NCI-H2227 (cell line): ENCODE data around the gene MED12L.
A peak's percentile ranks its signal among the peaks of the same experiment; 100 is the strongest.

Experiments used
- DNase-seq: peaks from one replicate; lab custom pipeline; 2025; ENCODE audit not compliant: unreplicated experiment; lab: John Stamatoyannopoulos, UW

MED12L gene

GRCh38 chr3:151452368-151452767, 366.9 kb downstream of the MED12L start:
- no peak for DNase-seq

DNA sequence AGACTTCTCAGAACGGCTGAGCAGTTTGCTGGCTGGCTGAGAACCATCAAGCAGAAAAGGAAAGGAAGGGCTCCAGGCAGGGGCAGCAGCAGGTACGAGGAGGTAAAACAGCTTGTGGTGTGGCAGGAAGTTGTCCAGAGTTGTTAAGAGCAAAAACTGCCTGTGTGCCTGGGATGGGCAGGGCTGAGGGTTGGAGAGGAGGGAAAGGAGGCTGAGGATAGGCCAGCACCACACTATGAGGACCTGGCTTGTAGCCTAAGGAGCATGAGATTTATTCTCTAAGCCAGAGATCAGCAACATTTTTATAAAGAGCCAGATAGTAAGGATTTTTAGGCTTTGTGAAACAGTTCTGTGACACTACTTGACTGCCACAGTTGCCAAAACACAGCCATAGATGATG, 367.4 kb downstream of the MED12L start:
- no peak for DNase-seq

GRCh38 chr3:151456065-151456464, 370.6 kb downstream of the MED12L start:
- DNase-seq: no peak

DNA sequence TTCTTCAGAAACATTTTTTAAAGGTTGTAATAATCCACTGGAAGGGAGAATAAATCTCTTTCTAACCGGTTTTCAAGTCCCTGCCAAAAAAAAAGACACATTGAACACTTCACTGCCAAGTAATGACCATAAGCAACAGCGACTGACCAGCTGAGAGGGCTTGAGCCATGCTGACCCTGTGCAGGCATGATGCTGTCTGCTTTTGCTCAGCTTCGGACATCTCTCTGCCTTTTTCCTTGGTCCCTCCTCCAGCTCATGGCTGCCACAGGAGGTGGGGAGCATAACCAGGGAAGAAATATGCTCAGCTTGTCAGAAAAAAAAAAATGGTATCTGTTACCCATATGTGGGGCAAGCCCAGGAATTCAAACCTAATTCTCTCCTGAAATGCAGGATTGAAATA, 373.9 kb downstream of the MED12L start:
- DNase-seq: no peak

DNA sequence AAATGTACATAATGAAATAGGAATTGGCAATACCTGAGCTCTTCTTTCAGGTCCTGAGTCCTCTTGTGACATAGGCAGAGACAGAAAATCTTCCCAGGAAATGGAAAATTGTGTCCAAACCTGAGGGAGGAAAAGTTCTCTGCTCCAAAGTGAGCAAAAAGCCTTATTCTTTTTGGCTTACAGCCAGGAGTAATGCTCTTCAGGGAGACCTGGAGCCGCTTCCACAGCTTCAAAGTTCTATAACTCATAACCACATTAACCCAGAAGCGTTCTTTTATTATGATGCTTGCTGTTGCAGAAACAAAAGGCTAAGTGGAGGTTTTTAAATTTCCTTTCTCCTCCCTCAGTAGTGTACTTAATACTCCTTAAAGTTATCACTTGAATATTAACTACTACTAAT, 374.8 kb downstream of the MED12L start:
- no peak for DNase-seq

GRCh38 chr3:151460774-151461450, 375.4 kb downstream of the MED12L start, which contains the start of gene IGSF10:
Gene IGSF10 (minus strand): TSS chr3:151461061. CDS start chr3:151458709, 2,352 bp downstream.
- peak; percentile 3 for DNase-seq

- DNase-seq: no peak
These were observed 376.9 kb downstream of the MED12L start for GRCh38 chr3:151462278-151462780.

DNA sequence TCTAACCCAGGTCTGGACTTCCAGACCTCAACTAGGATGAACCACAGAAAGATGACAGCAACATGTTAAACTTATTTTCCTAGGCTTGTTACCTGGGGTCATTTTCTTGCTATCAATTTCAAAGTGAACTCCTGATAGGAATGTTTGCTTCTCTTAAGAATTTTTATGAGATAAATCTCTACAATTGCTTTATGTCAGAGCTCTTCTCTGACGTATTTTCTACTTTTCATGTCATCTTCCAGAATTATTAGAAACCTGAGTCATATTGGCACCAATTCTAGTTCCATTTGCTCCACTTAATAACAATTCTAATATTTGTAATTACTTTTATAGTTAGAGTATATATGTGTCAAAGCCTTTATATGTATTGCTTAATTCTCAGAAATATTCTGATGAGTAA, 377.5 kb downstream of the MED12L start:
- no peak for DNase-seq

DNA sequence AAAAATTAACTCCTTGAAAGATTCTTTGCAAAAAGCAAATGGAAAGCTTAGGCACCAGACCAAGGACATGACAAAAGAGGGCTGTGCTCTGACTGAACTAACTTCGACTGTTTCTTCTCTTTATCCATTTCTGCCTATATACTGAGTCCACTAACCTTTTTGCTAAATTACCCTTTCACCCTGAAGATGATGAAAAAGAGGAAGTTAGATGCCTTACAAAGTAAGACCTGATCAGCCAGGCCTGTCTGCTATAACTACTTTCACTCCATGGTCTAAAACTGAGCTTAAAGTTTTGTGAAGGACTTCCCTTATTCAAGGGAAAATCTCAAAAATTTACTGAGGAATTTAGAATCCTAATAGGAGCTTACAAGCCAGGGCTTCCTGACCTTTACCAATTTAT, 381.6 kb downstream of the MED12L start:
- DNase-seq: no peak

GRCh38 chr3:151468284-151468917, 382.9 kb downstream of the MED12L start:
- peak; percentile 61 for DNase-seq

DNA sequence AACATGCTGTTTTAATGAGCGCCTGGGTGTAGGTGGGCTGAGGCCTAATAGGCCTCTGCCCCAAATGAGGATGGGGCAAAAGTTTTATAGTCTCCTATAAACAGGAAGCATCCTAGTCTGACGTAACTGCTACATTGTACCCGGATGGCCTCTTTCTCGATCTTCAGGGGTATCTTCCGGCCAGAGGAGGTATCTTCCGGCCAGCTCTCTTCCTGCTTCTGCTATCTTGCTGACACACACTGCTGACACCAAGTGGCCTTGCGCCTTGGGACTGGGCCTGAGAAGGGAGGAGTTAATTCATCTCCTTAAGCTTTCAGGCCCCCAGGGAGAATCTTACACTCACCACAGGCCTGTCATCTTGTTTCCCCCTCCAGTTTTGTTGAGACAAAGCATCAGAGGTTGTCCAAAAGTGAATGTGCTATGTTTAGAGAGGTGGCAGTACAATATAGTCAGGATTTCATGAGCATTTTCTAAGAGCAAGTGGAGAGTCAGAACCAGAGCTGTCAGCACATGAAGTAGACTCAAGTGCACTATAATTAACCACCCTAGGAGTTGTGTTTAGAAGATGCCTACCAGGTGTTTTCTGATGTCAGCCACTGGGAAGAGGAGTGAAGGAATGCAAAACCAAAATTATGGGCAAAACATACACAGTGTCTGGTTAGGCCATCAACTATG, 391.0 kb downstream of the MED12L start:
- DNase-seq: no peak

DNA sequence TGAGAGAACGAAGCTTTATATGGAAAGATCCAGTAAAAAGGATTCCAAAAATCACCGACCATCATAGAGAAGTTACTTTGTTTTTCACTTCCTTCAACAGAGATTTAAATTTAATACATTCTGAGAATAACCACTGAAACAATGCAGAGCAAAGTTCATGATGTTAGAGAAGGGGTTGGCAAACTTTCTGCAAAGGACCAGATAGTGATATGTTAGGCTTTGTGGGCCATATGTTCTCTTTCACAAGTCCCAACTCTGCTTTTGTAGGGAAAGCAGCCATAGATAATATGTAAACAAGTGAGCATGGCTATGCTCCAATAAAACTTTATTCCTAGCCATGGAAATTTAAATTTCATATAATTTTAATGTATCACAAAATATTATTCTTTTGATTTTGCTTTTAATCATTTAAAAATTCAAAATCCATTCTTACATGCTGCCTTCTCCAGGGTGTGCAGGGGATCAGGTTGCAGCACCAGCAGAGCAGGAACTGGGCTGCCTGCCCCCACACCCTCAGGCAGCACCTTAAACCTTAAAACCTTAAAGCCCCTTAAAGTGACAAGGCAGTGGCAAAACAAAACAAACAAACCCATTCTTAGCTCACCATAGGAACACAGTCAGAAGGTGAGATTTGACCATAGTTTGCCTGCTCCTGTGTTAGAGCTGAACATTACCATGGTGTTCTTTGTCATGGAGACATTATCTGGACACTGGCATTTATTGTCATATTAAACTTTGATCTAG, 392.3 kb downstream of the MED12L start:
- DNase-seq: no peak

DNA sequence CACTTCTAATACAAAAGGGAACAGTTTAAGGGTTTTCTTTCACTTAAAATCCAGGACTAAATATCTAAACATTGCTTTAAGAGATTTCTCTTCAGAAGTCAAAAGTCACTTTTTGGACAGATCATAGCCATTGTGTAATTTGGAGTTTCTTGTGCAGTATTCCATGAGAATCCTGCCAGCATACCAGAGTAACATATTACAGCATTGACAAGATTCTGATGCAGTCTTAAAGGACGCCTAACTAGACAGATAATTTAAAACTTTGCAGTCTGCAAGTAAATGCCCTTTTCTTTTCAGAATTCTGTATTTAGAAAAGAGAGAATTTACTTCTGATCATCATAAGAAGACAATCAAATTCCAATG, 392.9 kb downstream of the MED12L start:
- DNase-seq: no peak

- no peak for DNase-seq
These were observed 394.0 kb downstream of the MED12L start for GRCh38 chr3:151479452-151479851.

- no peak for DNase-seq
These were observed 395.0 kb downstream of the MED12L start for GRCh38 chr3:151480492-151480891.

DNA sequence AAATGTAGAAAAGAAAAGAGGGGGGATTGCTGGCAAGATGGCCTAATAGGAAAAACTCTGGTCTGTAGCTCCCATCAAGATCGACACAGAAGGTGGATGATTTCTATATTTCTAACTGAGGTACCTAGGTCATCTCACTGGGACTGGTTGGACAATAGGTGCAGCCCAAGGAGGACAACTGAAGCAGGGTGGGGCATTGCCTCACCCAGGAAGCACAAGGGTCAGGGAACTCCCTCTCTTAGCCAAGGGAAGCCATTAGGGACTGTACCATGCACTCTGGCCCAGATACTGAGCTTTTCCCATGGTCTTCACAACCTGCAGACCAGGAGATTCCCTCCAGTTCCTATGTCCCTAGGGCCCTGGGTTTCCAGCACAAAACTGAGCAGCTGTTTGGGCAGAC, 398.0 kb downstream of the MED12L start:
- no peak for DNase-seq

- DNase-seq: no peak
These were observed 398.6 kb downstream of the MED12L start for GRCh38 chr3:151483961-151484520.
